H9 (cell line): ENCODE measurements around the gene KRT86. TPM values are rescaled to one million over a fixed set of nuclear protein-coding genes. Genes with fewer than 3 reads are reported as not detected.

Source experiments
- DNase-seq: peaks from one replicate; pipeline ENCODE4 v3.0.0-alpha.2; 2017
- H2AFZ ChIP-seq: one replicate; pipeline ENCODE4 v1.6.1; 2013; ENCODE audit warnings: mild to moderate bottlenecking, low read length, control low read depth, moderate library complexity
- H2AK5ac ChIP-seq: 2 replicates; pipeline ENCODE4 v1.6.1; 2013; ENCODE audit warnings: low read length, control low read depth, mixed read lengths; ENCODE audit not compliant: insufficient read length
- H2BK120ac ChIP-seq: one replicate; pipeline ENCODE4 v1.6.1; 2013; ENCODE audit warnings: low read depth, mild to moderate bottlenecking, low read length, control low read depth, inconsistent platforms; ENCODE audit not compliant: poor library complexity, severe bottlenecking
- H2BK12ac ChIP-seq: 2 replicates; pipeline ENCODE4 v1.6.1; 2013; ENCODE audit warnings: low read length, control low read depth, mixed read lengths, low read depth; ENCODE audit not compliant: insufficient read length
- H2BK15ac ChIP-seq: 2 replicates; pipeline ENCODE4 v1.6.1; 2013; ENCODE audit warnings: low read depth, low read length, control low read depth
- H2BK20ac ChIP-seq: one replicate; pipeline ENCODE4 v1.6.1; 2013; ENCODE audit warnings: low read depth, mild to moderate bottlenecking, low read length, control low read depth, inconsistent platforms; ENCODE audit not compliant: poor library complexity, severe bottlenecking
- H2BK5ac ChIP-seq: 2 replicates; pipeline ENCODE4 v1.6.1; 2013; ENCODE audit warnings: low read length, control low read depth, mixed read lengths; ENCODE audit not compliant: insufficient read length
- H3K14ac ChIP-seq: 2 replicates; pipeline ENCODE4 v1.6.1; 2013; ENCODE audit warnings: low read length, control low read depth; ENCODE audit not compliant: insufficient read depth
- H3K18ac ChIP-seq: 2 replicates; pipeline ENCODE4 v1.6.1; 2013; ENCODE audit warnings: low read depth, mild to moderate bottlenecking, mixed read lengths, low read length, control low read depth; ENCODE audit not compliant: insufficient read length
- H3K23ac ChIP-seq: 2 replicates; pipeline ENCODE4 v1.6.1; 2013; ENCODE audit warnings: low read length, control low read depth, mixed read lengths, low read depth; ENCODE audit not compliant: insufficient read length
- H3K23me2 ChIP-seq: 2 replicates; pipeline ENCODE4 v1.6.1; 2013; ENCODE audit warnings: low read depth, mild to moderate bottlenecking, mixed read lengths, low read length, control low read depth; ENCODE audit not compliant: insufficient read length, poor library complexity, severe bottlenecking
- H3K27ac ChIP-seq: 2 replicates; pipeline ENCODE4 v1.5.1; 2013; ENCODE audit warnings: low read length, control low read depth, mixed read lengths, low read depth; ENCODE audit not compliant: insufficient read length
- H3K27me3 ChIP-seq: 2 replicates; pipeline ENCODE4 v1.6.1; 2013; ENCODE audit warnings: low read length, control low read depth, inconsistent platforms; ENCODE audit not compliant: insufficient read depth
- H3K4ac ChIP-seq: 2 replicates; pipeline ENCODE4 v1.6.1; 2013; ENCODE audit warnings: low read depth, mild to moderate bottlenecking, control low read depth, inconsistent platforms, low read length, moderate library complexity
- H3K4me1 ChIP-seq: 2 replicates; pipeline ENCODE4 v1.6.1; 2013; ENCODE audit warnings: low read length, control low read depth, inconsistent platforms; ENCODE audit not compliant: insufficient read depth
- H3K4me2 ChIP-seq: 2 replicates; pipeline ENCODE4 v1.6.1; 2013; ENCODE audit warnings: low read length, control low read depth, mixed read lengths; ENCODE audit not compliant: insufficient read length, insufficient read depth
- H3K56ac ChIP-seq: 2 replicates; pipeline ENCODE4 v1.6.1; 2013; ENCODE audit warnings: low read depth, mild to moderate bottlenecking, mixed read lengths, low read length, control low read depth; ENCODE audit not compliant: insufficient read length
- H3K79me1 ChIP-seq: 2 replicates; pipeline ENCODE4 v1.6.1; 2013; ENCODE audit warnings: low read depth, mild to moderate bottlenecking, moderate library complexity, low read length, control low read depth, inconsistent platforms; ENCODE audit not compliant: insufficient read depth, poor library complexity, severe bottlenecking
- H3K79me2 ChIP-seq: 2 replicates; pipeline ENCODE4 v1.6.1; 2013; ENCODE audit warnings: low read length, control low read depth, inconsistent platforms; ENCODE audit not compliant: insufficient read depth
- H3K9ac ChIP-seq: 2 replicates; pipeline ENCODE4 v1.6.1; 2013; ENCODE audit warnings: low read length, control low read depth, mixed read lengths; ENCODE audit not compliant: insufficient read length; ENCODE audit errors: extremely low read depth
- H3K9me3 ChIP-seq: one replicate; pipeline ENCODE4 v1.6.1; 2013; ENCODE audit warnings: low read depth, low read length, inconsistent platforms; ENCODE audit not compliant: control insufficient read depth
- H3T11ph ChIP-seq: one replicate; pipeline ENCODE4 v1.6.1; 2013; ENCODE audit warnings: mild to moderate bottlenecking, low read length, control low read depth, inconsistent platforms
- H4K20me1 ChIP-seq: one replicate; pipeline ENCODE4 v1.6.1; 2013; ENCODE audit not compliant: control insufficient read depth, insufficient read length, insufficient read depth
- H4K5ac ChIP-seq: 2 replicates; pipeline ENCODE4 v1.6.1; 2013; ENCODE audit warnings: low read depth, mild to moderate bottlenecking, mixed read lengths, low read length, control low read depth; ENCODE audit not compliant: insufficient read length
- H4K8ac ChIP-seq: replicated peaks from 2 replicates; pipeline ENCODE4 v1.6.1; 2013; ENCODE audit warnings: low read length, control low read depth, mixed read lengths, low read depth; ENCODE audit not compliant: insufficient read length
- H4K91ac ChIP-seq: 2 replicates; pipeline ENCODE4 v1.6.1; 2013; ENCODE audit warnings: low read depth, mild to moderate bottlenecking, moderate library complexity, mixed read lengths, low read length, control low read depth; ENCODE audit not compliant: insufficient read length
- H3K27ac Mint-ChIP-seq, 3 experiments: 2 replicates in 2 of 3; 3 replicates in 1 of 3; pipeline ENCODE4 v1.8.0; 2020 to 2021; ENCODE audit warnings: mixed read lengths in 3 of 3, mild to moderate bottlenecking in 1 of 3, moderate library complexity in 1 of 3
- H3K27me3 Mint-ChIP-seq: 2 replicates; pipeline ENCODE4 v1.8.0; 2021; ENCODE audit warnings: low read depth, mild to moderate bottlenecking, moderate library complexity, mixed read lengths
- H3K36me3 Mint-ChIP-seq, 3 experiments: 2 replicates in 2 of 3; 3 replicates in 1 of 3; pipeline ENCODE4 v1.8.0; 2020 to 2021; ENCODE audit warnings: low read depth in 3 of 3, mixed read lengths in 3 of 3; ENCODE audit not compliant: insufficient read depth in 1 of 3
- H3K4me1 Mint-ChIP-seq, 2 experiments: 2 replicates each; pipeline ENCODE4 v1.8.0; 2020; ENCODE audit warnings: mixed read lengths in 2 of 2
- H3K4me3 Mint-ChIP-seq, 2 experiments: 2 replicates in 1 of 2; 3 replicates in 1 of 2; pipeline ENCODE4 v1.8.0; 2020 to 2021; ENCODE audit warnings: mild to moderate bottlenecking in 2 of 2, mixed read lengths in 2 of 2, moderate library complexity in 1 of 2
- H3K9me3 Mint-ChIP-seq, 2 experiments: 2 replicates in 1 of 2; 3 replicates in 1 of 2; pipeline ENCODE4 v1.8.0; 2020; ENCODE audit warnings: mild to moderate bottlenecking in 2 of 2, mixed read lengths in 2 of 2, moderate library complexity in 1 of 2
- CTCF ChIP-seq: fragments of 200-600 bp; sonication (generic); conservative IDR thresholded peaks from 3 replicates; pipeline ENCODE4 v1.8.0; 2021; ENCODE audit warnings: antibody characterized with exemption, mild to moderate bottlenecking
- WGBS: extraction: QIAGEN DNeasy Blood & Tissue Kit; methylation state at CpG from one replicate; pipeline ENCODE4 v1.1.7; 2013; ENCODE audit warnings: missing lambda C conversion rate, low lambda C conversion rate, mixed read lengths; ENCODE audit not compliant: insufficient read length; ENCODE audit errors: extremely low coverage; 5-methylcytosine and 5-hydroxymethylcytosine counted together
- total RNA-seq: library from RNA; stranded (reverse); gene quantifications from 2 replicates; pipeline ENCODE4 v1.2.1, GENCODE V29; 2021

Gene KRT86
- total RNA-seq, 1 experiment from 2014 or later = not detected

GRCh38 chr12:52225752-52226151 is 48.7 kb upstream of the KRT86 start:
- WGBS = no CpG with 5 or more reads among the region's 4 CpGs

More at GRCh38 chr12:52225752-52226151, 48.7 kb upstream of the KRT86 start:
- H3K27ac Mint-ChIP-seq = no peak overlapping the region
- H2BK120ac ChIP-seq = no peak overlapping the region
- H4K5ac ChIP-seq = no peak overlapping the region
- no peak overlapping the region for H3T11ph ChIP-seq
- no peak overlapping the region for H2AFZ ChIP-seq
- no peak overlapping the region for H3K18ac ChIP-seq
- H3K79me2 ChIP-seq = no peaks in the 10 kb centered on the region
- no peak overlapping the region for H2AK5ac ChIP-seq
- no peaks in the 10 kb centered on the region for H3K23me2 ChIP-seq
- H3K4me1 Mint-ChIP-seq = peaks cover 8% of the 10 kb centered on the region in 2 experiments
- H3K4ac ChIP-seq = no peak overlapping the region
- no peaks in the 10 kb centered on the region for H3K4me1 ChIP-seq
- no peak for TF ChIP-seq CTCF
- H3K9ac ChIP-seq = no peak overlapping the region
- no peaks in the 10 kb centered on the region for H3K9me3 Mint-ChIP-seq
- no peaks in the 10 kb centered on the region for H3K9me3 ChIP-seq
- H3K56ac ChIP-seq = no peak overlapping the region
- H4K91ac ChIP-seq = no peak overlapping the region
- no peak overlapping the region for H2BK12ac ChIP-seq
- H4K8ac ChIP-seq = no peak overlapping the region
- H3K4me3 Mint-ChIP-seq = no peak overlapping the region
- no peak overlapping the region for H3K23ac ChIP-seq
- H2BK20ac ChIP-seq = no peak overlapping the region
- no peak overlapping the region for H3K14ac ChIP-seq
- no peaks in the 10 kb centered on the region; the same call in 1 of the 2 replicates for H3K27me3 ChIP-seq
- H2BK15ac ChIP-seq = no peak overlapping the region
- H3K27ac ChIP-seq = no peak overlapping the region
- H3K27me3 Mint-ChIP-seq = peaks cover 48% of the 10 kb centered on the region
- no peak overlapping the region for H2BK5ac ChIP-seq
- no peak for DNase-seq
- H3K79me1 ChIP-seq = no peaks in the 10 kb centered on the region
- no peak overlapping the region for H3K4me2 ChIP-seq
- no peaks in the 10 kb centered on the region for H4K20me1 ChIP-seq
- no peaks in the 10 kb centered on the region for H3K36me3 Mint-ChIP-seq
